HT-29 (cell line): ENCODE measurements around the gene TTN. TPM values are rescaled to one million over a fixed set of nuclear protein-coding genes. Genes with fewer than 3 reads are reported as not detected.

ENCODE experiments used
- DNase-seq: peaks from one replicate; pipeline ENCODE4 v3.0.0-alpha.2; 2015; ENCODE audit warnings: low spot score
- total RNA-seq: library from RNA; depleted of rRNA; stranded (reverse); fragments of >200 nt; shearing (Covaris generic); gene quantifications from 2 replicates; pipeline ENCODE4 v1.2.3, GENCODE V29; 2014

TTN gene
- total RNA-seq, 1 experiment from 2014 or later: under 0.01 TPM

DNA sequence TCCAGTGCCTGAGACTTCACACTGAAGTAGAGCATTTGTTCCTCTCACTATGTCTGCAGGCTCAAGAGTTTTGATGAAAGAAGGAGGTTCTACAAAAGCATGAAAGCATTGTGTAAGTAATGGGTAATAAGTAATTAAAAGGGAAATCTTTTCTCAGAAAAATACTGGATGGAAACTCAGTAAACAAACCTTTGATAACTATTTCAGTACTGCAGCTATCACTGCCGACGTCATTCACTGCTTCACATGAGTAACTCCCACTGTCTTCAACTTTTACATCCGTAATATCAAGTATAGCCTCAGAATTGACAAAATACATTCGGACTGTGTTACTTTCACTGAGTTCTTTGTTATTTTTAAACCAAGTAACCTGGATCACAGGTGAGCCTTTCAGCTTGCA, 72.7 kb downstream of the TTN start:
- DNase-seq: no peak

GRCh38 chr2:178733975-178734374, 73.2 kb downstream of the TTN start:
- no peak for DNase-seq

- DNase-seq: no peak
These were observed 74.3 kb downstream of the TTN start for GRCh38 chr2:178732913-178733312.

- no peak for DNase-seq
These were observed 75.9 kb downstream of the TTN start for GRCh38 chr2:178731300-178731699.

- DNase-seq: no peak
These were observed 77.2 kb downstream of the TTN start for GRCh38 chr2:178730049-178730448.

GRCh38 chr2:178723786-178724346, 83.4 kb downstream of the TTN start:
- DNase-seq: no peak

DNA sequence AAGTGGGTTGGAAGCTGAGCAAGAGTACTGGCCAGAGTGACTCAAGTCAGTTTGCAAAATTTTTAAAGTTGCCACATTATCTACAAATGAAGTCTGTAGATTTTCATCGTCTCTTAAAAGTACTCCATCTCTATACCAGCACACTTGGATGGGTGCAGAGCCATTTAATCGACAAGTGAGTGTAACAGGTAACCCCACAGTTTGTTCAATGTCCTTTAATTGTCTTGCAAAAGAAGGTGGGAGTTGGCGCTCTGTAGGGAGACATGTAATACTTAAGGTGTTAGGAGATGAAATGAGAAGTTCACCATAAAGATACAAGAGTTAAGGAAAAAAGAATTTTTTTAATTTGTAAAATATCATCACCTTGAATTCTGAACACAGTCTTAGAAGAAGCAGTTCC, 84.9 kb downstream of the TTN start:
- no peak for DNase-seq

DNA sequence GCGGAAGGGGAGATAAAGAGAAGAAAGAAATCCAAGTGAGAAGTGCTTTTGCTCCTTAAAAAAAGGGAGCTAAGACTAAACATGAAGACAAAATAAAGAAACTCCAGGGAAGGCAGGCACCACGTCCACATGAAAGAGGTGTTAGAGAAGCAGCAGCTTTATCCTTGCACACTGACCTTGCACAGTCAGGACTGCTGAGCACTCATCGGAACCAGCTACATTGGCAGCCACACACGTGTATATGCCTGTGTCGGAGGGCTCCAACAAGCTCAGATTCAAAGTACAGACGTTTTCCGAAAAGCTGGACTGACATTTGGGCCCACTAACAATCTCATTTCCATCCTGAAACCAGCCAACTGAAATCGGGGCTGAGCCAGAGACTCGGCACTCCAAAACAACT, 88.2 kb downstream of the TTN start:
- no peak for DNase-seq

- DNase-seq: no peak
These were observed 88.9 kb downstream of the TTN start for GRCh38 chr2:178718283-178718682.

GRCh38 chr2:178716394-178716793, 90.8 kb downstream of the TTN start:
- DNase-seq: no peak

- no peak for DNase-seq
These were observed 91.9 kb downstream of the TTN start for GRCh38 chr2:178715366-178715765.

DNA sequence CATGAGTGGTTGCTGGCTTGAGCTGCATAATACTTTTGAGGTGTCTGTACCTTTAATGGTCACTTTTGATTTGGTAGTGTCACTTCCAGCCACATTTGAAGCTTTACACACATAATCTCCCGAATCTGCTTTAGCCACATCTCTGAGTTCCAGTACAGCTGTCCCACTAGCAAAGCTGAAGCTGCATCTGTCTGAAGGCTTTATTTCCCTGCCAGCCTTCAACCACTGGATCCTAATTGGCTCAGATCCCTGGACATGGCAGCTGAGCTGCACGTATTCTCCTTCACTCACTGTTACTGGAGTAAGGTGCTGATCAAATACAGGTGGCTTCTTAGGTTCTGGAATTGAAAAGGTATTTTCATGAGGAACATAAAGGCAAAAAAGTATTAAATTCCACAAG, 99.7 kb downstream of the TTN start:
- DNase-seq: no peak

DNA sequence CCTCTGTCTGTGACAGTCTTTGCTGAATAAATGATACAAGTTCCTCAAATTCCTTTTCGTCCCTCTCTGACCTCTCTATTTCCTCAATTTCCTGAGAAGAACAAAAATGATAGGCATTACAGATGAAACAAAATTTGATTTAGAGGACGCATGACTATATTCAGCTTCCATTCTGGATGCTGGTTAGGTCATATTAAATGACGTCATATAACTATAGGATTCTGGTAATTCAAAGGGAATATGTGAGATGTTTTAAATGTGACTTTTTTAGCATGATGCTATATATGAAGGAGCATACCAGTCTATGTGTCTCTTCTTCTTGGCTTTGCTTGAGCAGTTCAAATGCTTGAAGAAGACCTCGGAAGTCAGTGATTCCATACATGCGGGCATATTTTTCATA, 102.3 kb downstream of the TTN start:
- no peak for DNase-seq

- DNase-seq: no peak
These were observed 104.9 kb downstream of the TTN start for GRCh38 chr2:178702361-178702760.

GRCh38 chr2:178700922-178701342, 106.3 kb downstream of the TTN start:
- peak; percentile 21 for DNase-seq

GRCh38 chr2:178700136-178700535, 107.1 kb downstream of the TTN start:
- DNase-seq: no peak

DNA sequence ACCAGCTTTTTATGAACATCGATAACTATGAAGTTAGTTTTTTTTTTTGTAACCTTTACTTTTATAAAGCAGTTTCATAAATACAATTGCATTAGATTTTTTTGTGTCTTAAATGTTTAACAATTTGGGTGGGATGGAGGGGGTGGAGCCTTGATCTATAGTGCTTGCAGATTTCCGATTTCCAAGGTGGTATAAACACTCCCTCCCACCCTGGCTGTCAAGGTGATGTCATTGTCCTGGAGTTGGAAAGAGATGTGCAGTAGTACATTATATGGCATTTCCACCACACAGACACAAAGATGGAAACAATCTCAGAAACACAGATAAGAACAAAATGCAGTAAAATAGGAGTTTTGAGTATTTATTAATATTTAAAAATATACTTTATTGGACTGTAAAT, 114.4 kb downstream of the TTN start:
- DNase-seq: no peak

- no peak for DNase-seq
These were observed 117.4 kb downstream of the TTN start for GRCh38 chr2:178689808-178690207.

DNA sequence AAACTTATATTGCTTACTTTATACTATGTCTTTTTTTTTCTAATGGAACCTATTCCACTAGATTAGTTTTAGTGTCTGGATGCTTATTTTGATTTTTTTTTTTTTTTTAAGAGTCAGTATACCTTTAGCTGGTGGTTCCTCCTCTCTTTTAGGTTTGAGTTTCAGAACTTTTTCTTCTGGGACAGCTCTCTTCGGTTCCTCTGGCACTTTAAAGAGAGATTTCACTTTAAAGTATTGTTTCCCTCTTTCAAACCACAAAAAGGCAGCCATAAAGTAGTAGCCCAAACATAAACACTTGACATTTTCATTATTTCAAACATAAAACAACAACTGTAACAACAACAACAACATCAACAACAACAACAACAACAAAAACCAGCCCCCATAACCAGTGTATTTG, 123.3 kb downstream of the TTN start:
- DNase-seq: no peak

DNA sequence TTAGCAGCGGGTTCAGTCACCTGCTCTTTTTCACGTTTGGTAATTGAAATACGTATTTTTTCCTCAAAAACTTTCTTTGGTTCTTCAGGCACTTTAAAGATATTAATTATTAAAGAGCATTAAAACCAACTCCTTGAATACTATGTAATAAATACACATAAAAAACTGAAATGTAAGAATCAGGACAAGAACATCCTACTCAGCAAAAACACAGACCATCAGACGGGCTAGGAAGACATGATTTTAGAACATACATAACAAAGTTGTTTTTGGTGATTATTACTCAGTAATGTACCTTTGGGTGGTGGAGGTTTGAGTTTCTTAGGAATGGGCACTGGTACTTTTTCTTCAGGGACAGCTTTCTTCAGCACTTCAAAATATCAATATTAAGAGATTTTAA, 126.1 kb downstream of the TTN start:
- DNase-seq: no peak

GRCh38 chr2:178679891-178680290, 127.3 kb downstream of the TTN start:
- no peak for DNase-seq

DNA sequence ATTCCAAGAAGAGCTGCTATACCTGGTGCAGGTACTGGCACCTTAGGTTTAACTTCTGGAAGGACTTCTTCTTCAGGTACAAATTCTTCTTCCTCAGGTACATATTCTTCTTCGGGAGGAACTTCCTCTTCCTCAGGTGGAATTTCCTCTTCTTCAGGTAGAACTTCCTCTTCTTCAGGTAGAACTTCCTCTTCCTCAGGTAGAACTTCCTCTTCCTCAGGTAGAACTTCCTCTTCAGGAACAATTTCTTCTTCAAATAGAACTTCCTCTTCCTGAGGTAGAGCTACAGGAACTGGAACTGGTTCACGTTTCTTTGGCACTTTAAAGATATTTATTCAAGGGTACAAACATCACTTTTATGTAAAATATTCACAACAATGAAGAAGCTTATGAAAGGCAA, 129.6 kb downstream of the TTN start:
- no peak for DNase-seq

DNA sequence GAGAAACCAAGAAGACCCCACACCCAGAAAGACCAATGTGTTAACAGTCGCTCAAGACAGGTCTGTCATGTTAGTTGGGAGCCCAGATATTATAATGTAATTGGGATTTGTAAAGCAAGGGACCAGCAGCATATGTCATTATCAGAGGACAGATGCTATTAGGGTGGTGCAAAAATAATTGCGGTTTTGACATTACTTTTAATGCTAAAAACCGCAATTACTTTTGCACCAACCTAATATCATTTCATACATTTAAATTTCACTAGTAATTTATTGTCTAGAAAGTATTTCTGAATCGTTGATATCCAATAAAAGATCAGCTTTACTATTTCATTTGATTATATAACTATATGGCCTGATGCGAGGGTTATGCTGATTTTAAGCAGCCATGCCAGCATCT, 131.2 kb downstream of the TTN start:
- DNase-seq: no peak

GRCh38 chr2:178674122-178674521, 133.1 kb downstream of the TTN start:
- peak; percentile 9 for DNase-seq
